ENCODE measurements around the gene NBPF3. TPM values are rescaled to one million over a fixed set of nuclear protein-coding genes. Genes with fewer than 3 reads are reported as not detected.

The NBPF3 gene
- total RNA-seq, 1 experiment from 2014 or later: 17.3 TPM

DNA sequence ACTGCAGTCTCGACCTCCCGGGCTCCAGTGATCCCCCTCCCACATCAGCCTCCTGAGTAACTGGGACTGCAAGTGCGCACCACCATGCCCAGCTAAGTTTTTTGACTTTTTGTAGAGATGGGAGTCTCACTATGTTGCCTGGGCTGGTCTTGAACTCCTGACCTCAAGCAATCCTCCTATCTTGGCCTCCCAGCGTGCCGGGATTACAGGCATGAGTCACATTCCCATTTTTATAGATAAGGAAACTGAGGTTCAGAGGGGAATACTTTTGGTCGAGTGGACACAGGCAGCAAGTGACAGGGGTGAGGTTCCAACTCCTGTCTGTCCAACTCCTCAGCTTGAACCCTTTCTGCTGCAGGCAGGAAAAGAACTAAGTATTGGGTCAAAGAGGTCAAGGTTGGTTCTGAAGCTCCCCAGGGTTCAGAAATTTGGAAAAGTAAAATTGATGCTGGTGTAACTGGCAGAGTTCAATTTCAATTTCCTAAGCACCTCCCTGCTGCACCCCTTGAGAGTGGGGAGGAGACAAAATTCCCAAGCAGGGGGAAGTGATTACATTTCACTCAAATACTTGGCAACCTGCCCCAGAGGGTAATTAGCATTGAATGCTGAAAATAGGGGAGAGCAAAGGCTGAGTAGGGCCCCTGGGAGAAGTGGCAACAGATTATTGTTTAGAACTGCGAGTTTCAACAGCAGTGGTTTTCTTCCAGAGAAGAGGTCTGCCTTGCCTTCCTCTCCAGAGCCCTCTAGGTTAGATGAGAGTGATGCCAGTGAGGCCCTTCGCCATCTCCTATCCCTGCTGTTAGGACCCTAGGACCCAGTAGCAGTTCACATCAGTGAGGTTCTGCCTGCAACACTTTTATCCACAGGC lies 51.8 kb downstream of the NBPF3 start:
- no peaks in the 10 kb centered on the region for H3K27me3 ChIP-seq (ENCODE audit: insufficient read depth, low read length)
- DNase-seq (ENCODE audit: low read depth, low spot score) (no peak), ATAC-seq (no peak)
- H2AFZ ChIP-seq (ENCODE audit: low read depth, low read length, poor library complexity, severe bottlenecking): no peak overlapping the region
- no peak overlapping the region for H3K4me3 ChIP-seq (replicated peaks in 1 of 2; ENCODE audit: low read depth in 1 of 2, low read length in 2 of 2)
- ChIA-PET RAD21 (ENCODE audit: low non-redundant PET in 1 of 2, low total read pairs in 2 of 2, uncharacterized antibody in 2 of 2, unreplicated experiment in 2 of 2) (no interaction called here), CTCF (interaction anchor here (1.8 kb wide), 1 partner anchor 121 kb away, joined by 13 read pairs; no protein-coding TSS in a partner anchor), POLR2A (no interaction called here)
- H3K9ac ChIP-seq (ENCODE audit: low read length): no peak overlapping the region
- intact Hi-C loops (cut with micrococcal nuclease): loop anchor here (10.0 kb wide), 1 partner anchor 117 kb away; no protein-coding TSS in a partner anchor
- H3K4me2 ChIP-seq (ENCODE audit: low read length): no peak overlapping the region
- no peaks in the 10 kb centered on the region; a peak in 1 of 4 replicates for H3K9me3 ChIP-seq (ENCODE audit: control insufficient read depth in 1 of 2, insufficient read depth in 1 of 2, low read depth in 1 of 2, low read length in 2 of 2)
- BruUV-seq (replicated peaks): no TSS peak
- H3K79me2 ChIP-seq (ENCODE audit: insufficient read depth, low read length): no peaks in the 10 kb centered on the region
- no peaks in the 10 kb centered on the region for H3K36me3 ChIP-seq (ENCODE audit: control insufficient read depth in 1 of 2, insufficient read depth in 2 of 2, low read length in 2 of 2)
- no peak overlapping the region for H3K27ac ChIP-seq (ENCODE audit: low read depth, low read length)
- H4K20me1 ChIP-seq (ENCODE audit: insufficient read depth): no peaks in the 10 kb centered on the region
- H3K9me2 ChIP-seq (ENCODE audit: insufficient read depth): no peaks in the 10 kb centered on the region
- peaks cover 0 to 11% of the 10 kb centered on the region in 2 experiments; a peak in 1 of 4 replicates for H3K4me1 ChIP-seq (ENCODE audit: control insufficient read depth in 1 of 2, insufficient read depth in 2 of 2, low read length in 2 of 2)
- TF ChIP-seq SRF (IDR thresholded peaks at IDR 0.05; ENCODE audit: low read depth) (no peak), POLR2A (IDR thresholded peaks at IDR 0.05; ENCODE audit: borderline replicate concordance, extremely low read depth, insufficient read depth, insufficient read length) (no peak), FOSL1 (IDR thresholded peaks at IDR 0.05; ENCODE audit: low read depth) (no peak), RAD21 (IDR thresholded peaks at IDR 0.05; ENCODE audit: low read depth) (no peak), YY1 (IDR thresholded peaks at IDR 0.05; ENCODE audit: extremely low read depth, insufficient replicate concordance, low read depth, low read length) (no peak), CEBPB (IDR thresholded peaks at IDR 0.05; ENCODE audit: low read depth) (no peak), SP1 (IDR thresholded peaks at IDR 0.05; ENCODE audit: low read depth) (no peak), ELF1 (IDR thresholded peaks at IDR 0.05; ENCODE audit: borderline replicate concordance, low read depth) (no peak), CBX3 (IDR thresholded peaks at IDR 0.05; ENCODE audit: low read depth) (no peak), EZH2phosphoT487 (IDR thresholded peaks at IDR 0.05; ENCODE audit: borderline replicate concordance) (no peak)
- TF ChIP-seq, protein P1, sequence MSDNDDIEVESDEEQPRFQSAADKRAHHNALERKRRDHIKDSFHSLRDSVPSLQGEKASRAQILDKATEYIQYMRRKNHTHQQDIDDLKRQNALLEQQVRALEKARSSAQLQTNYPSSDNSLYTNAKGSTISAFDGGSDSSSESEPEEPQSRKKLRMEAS (IDR thresholded peaks at IDR 0.05): no peak

DNA sequence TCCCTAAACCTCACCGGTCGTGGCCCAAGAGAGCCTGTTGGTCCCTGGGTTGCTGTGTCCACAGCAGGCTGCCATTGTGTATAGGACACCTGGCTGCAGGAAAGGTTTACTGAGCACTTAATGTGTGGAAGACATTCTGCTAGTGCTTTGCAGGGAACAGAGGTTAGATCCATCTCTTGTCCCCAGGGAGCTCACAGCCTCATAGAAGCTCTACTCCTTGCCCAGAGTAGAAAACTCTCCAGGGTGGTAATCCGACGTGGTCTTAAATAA lies 52.4 kb downstream of the NBPF3 start:
- POLR2A ChIA-PET: no interaction called here
- H3K4me1 ChIP-seq (ENCODE audit: control insufficient read depth in 1 of 2, insufficient read depth in 2 of 2, low read length in 2 of 2): peaks cover 0 to 11% of the 10 kb centered on the region in 2 experiments; a peak in 1 of 4 replicates
- RAD21 ChIA-PET (ENCODE audit: low non-redundant PET in 1 of 2, low total read pairs in 2 of 2, uncharacterized antibody in 2 of 2, unreplicated experiment in 2 of 2): no interaction called here
- H4K20me1 ChIP-seq (ENCODE audit: insufficient read depth): no peaks in the 10 kb centered on the region
- no peaks in the 10 kb centered on the region; a peak in 1 of 4 replicates for H3K9me3 ChIP-seq (ENCODE audit: control insufficient read depth in 1 of 2, insufficient read depth in 1 of 2, low read depth in 1 of 2, low read length in 2 of 2)
- BruUV-seq (replicated peaks): no TSS peak
- DNase-seq (ENCODE audit: low read depth, low spot score): no peak
- CTCF ChIA-PET: no interaction called here
- H3K79me2 ChIP-seq (ENCODE audit: insufficient read depth, low read length): no peaks in the 10 kb centered on the region
- H2AFZ ChIP-seq (ENCODE audit: low read depth, low read length, poor library complexity, severe bottlenecking): no peak overlapping the region
- H3K4me2 ChIP-seq (ENCODE audit: low read length): no peak overlapping the region
- no peaks in the 10 kb centered on the region for H3K9me2 ChIP-seq (ENCODE audit: insufficient read depth)
- no peak for TF ChIP-seq SIN3A (IDR thresholded peaks at IDR 0.05; ENCODE audit: low read depth)
- TF ChIP-seq, protein P2, sequence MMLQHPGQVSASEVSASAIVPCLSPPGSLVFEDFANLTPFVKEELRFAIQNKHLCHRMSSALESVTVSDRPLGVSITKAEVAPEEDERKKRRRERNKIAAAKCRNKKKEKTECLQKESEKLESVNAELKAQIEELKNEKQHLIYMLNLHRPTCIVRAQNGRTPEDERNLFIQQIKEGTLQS (IDR thresholded peaks at IDR 0.05): no peak
- TF ChIP-seq RAD21 (IDR thresholded peaks at IDR 0.05; ENCODE audit: low read depth): no peak
- no peak for TF ChIP-seq TCF7L2 (IDR thresholded peaks at IDR 0.05; ENCODE audit: borderline replicate concordance, extremely low read depth, insufficient read depth, insufficient read length)
- TF ChIP-seq, protein P1 (IDR thresholded peaks at IDR 0.05): no peak
- no peak for TF ChIP-seq SRF (IDR thresholded peaks at IDR 0.05; ENCODE audit: low read depth)
- TF ChIP-seq ZNF274 (IDR thresholded peaks at IDR 0.05; ENCODE audit: low read depth, low read length): no peak
- TF ChIP-seq, protein P3, sequence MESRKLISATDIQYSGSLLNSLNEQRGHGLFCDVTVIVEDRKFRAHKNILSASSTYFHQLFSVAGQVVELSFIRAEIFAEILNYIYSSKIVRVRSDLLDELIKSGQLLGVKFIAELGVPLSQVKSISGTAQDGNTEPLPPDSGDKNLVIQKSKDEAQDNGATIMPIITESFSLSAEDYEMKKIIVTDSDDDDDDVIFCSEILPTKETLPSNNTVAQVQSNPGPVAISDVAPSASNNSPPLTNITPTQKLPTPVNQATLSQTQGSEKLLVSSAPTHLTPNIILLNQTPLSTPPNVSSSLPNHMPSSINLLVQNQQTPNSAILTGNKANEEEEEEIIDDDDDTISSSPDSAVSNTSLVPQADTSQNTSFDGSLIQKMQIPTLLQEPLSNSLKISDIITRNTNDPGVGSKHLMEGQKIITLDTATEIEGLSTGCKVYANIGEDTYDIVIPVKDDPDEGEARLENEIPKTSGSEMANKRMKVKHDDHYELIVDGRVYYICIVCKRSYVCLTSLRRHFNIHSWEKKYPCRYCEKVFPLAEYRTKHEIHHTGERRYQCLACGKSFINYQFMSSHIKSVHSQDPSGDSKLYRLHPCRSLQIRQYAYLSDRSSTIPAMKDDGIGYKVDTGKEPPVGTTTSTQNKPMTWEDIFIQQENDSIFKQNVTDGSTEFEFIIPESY (IDR thresholded peaks at IDR 0.05; ENCODE audit: extremely low read depth, insufficient replicate concordance, low read length): no peak
- H3K27ac ChIP-seq (ENCODE audit: low read depth, low read length): no peak overlapping the region
- no peak overlapping the region for H3K9ac ChIP-seq (ENCODE audit: low read length)
- no peaks in the 10 kb centered on the region for H3K27me3 ChIP-seq (ENCODE audit: insufficient read depth, low read length)
- no peak for ATAC-seq
- H3K4me3 ChIP-seq (replicated peaks in 1 of 2; ENCODE audit: low read depth in 1 of 2, low read length in 2 of 2): no peak overlapping the region
- no peaks in the 10 kb centered on the region for H3K36me3 ChIP-seq (ENCODE audit: control insufficient read depth in 1 of 2, insufficient read depth in 2 of 2, low read length in 2 of 2)
- intact Hi-C loops (cut with micrococcal nuclease): loop anchor here (10.0 kb wide), 1 partner anchor 117 kb away; no protein-coding TSS in a partner anchor
